GM18868 (cell line): Measurements from ENCODE around the gene SLC5A11.

ENCODE experiments used
- ATAC-seq: cut with Tn5 transposase; IDR thresholded peaks from one replicate; pipeline ENCODE4 v1.9.1; 2021; ENCODE audit warnings: mild to moderate bottlenecking, moderate library complexity; ENCODE audit not compliant: unreplicated experiment

SLC5A11 gene

GRCh38 chr16:24957887-24958286, 112.1 kb downstream of the SLC5A11 start:
- ATAC-seq: no peak
